ENCODE results near the gene AZU1. TPM values are rescaled to one million over a fixed set of nuclear protein-coding genes. Genes with fewer than 3 reads are reported as not detected.

Gene AZU1
- total RNA-seq, 2 donors from 2014 or later = 0.19 TPM; not detected in 1

DNA sequence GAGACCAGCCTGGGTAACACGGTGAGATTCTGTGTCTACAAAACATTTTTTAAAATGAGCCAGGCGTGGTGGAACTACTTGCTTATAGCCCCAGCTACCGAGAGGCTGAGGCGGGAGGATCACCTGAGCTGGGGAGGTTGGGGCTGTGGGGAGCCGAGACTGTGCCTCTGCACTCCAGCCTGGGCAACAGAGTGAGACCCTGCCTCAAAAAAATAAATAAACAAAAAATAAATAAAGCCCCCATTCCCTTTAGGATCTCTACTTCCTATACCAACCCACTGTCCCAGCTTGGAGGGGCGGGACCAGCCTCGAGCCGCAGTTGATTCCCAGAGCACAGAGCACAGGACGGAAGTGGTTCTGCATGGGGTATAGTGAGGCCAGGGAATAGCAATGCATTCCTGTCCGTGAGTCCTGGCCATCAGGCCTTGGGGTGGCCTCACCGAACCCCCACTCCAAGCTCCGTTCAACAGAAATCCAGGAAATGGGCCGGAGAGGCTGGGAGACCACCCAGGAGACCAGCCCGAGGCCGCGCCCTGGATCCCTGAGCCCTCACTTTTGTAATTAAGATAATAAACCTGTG is 35.2 kb upstream of the AZU1 start:
- H3K27ac Mint-ChIP-seq = no peak overlapping the region
- no peak overlapping the region for H3K4me3 Mint-ChIP-seq
- H3K9me3 Mint-ChIP-seq = no peaks in the 10 kb centered on the region
- H3K36me3 Mint-ChIP-seq (ENCODE audit: low read depth) = no peaks in the 10 kb centered on the region
- no peaks in the 10 kb centered on the region for H3K27me3 Mint-ChIP-seq
- no peak for ATAC-seq (replicated peaks)
- H3K4me1 Mint-ChIP-seq = no peaks in the 10 kb centered on the region

DNA sequence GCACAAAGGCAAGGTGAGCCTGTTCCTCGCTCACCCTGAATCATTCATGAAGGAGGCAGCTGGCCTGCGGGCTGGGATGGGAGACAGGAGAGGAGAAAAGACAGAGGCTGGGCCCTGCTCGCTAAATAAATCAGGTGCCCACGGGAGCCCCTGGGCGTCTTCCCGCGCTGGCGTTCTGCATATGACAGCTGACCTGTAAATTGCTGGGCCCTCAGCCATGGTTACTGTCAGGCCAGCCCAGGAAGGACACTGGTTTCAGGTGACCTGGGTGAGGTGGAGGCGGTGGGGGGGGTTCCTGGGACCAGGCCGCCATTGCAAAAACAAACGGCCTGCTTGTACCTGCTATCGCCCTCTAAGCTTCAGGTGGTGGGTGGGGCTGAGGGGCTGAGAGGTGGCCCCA is 33.8 kb upstream of the AZU1 start:
- peaks cover 9% of the 10 kb centered on the region for H3K36me3 Mint-ChIP-seq (ENCODE audit: low read depth)
- no peak overlapping the region for H3K4me3 Mint-ChIP-seq
- H3K27ac Mint-ChIP-seq = no peak overlapping the region
- H3K27me3 Mint-ChIP-seq = no peaks in the 10 kb centered on the region
- H3K4me1 Mint-ChIP-seq = no peaks in the 10 kb centered on the region
- ATAC-seq (replicated peaks) = no peak
- H3K9me3 Mint-ChIP-seq = no peaks in the 10 kb centered on the region

DNA sequence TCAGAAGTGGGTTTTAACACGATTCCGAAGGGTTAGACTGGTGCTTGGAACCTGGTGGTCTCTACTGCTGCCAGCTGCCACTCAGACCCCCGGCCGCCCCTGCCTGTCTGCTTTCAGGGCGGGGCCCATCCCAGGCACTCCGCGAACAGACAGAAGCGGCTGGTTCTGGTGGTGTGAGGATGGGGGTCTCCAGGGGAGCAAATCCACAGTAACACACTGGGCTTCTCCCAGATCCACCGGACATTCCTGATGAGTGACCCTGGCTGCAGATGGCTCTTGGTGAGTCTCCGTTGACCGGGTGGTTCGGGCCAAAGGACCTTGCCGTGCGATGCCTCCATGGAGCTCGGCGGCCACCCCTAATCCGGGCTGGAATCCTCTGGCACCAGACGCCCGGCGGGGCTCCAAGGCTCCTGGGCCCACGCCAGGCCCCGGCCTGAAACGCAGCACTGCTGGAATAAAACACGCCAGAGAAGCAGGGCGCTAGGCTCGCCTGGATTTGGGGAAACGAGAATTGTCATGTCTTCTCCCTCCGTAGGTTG is 32.5 kb upstream of the AZU1 start:
- Mint-ChIP-seq H3K27me3 (no peaks in the 10 kb centered on the region), H3K27ac (no peak overlapping the region), H3K4me3 (no peak overlapping the region)

DNA sequence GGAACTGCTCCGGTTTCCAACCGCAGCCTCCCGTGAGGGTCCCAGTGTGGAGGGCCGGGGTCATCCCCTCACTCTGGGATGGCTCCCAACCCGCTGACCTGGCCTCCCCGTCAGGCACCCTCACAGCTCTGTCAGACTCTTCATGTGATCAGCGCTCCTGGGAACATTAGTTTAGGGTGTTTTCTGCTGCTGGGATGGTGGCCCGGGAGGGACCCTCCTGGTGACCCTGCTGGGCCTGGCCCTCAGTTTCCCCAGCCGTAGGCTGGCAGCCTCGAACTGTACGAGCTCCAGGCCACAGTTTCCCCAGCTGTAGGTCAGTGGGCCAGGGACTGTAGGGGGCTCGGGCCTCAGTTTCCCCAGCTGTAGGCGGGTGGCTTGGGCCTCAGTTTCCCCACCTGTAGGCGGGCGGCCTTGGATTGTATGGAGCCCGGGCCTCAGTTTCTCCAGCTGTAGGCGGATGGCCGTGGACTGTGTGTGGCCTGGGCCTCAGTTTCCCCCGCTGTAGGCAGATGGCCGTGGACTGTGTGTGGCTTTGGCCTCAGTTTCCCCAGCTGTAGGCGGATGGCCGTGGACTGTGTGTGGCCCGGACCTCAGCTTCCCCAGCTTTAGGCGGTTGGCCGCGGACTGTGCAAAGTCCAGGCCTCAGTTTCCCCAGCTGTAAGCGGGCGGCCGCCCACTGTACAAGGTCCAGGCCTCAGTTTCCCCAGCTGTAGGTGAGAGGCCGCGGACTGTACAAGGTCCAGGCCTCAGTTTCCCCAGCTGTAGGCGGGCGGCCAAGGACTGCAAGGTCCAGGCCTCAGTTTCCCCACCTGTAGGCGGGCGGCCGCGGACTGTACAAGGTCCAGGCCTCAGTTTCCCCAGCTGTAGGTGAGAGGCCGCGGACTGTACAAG is 31.7 kb upstream of the AZU1 start:
- H3K9me3 Mint-ChIP-seq = no peaks in the 10 kb centered on the region
- H3K27me3 Mint-ChIP-seq = no peaks in the 10 kb centered on the region
- H3K4me1 Mint-ChIP-seq = peaks cover 14% of the 10 kb centered on the region
- no peak overlapping the region for H3K27ac Mint-ChIP-seq
- H3K36me3 Mint-ChIP-seq (ENCODE audit: low read depth) = peaks cover 30% of the 10 kb centered on the region
- no peak for ATAC-seq (replicated peaks)
- peak overlapping the region; percentile 92 for H3K4me3 Mint-ChIP-seq

More for the DNA sequence above, 32.5 kb upstream of the AZU1 start:
- ATAC-seq (replicated peaks) = no peak
- H3K9me3 Mint-ChIP-seq = no peaks in the 10 kb centered on the region
- peaks cover 22% of the 10 kb centered on the region for H3K36me3 Mint-ChIP-seq (ENCODE audit: low read depth)
- peaks cover 8% of the 10 kb centered on the region for H3K4me1 Mint-ChIP-seq

DNA sequence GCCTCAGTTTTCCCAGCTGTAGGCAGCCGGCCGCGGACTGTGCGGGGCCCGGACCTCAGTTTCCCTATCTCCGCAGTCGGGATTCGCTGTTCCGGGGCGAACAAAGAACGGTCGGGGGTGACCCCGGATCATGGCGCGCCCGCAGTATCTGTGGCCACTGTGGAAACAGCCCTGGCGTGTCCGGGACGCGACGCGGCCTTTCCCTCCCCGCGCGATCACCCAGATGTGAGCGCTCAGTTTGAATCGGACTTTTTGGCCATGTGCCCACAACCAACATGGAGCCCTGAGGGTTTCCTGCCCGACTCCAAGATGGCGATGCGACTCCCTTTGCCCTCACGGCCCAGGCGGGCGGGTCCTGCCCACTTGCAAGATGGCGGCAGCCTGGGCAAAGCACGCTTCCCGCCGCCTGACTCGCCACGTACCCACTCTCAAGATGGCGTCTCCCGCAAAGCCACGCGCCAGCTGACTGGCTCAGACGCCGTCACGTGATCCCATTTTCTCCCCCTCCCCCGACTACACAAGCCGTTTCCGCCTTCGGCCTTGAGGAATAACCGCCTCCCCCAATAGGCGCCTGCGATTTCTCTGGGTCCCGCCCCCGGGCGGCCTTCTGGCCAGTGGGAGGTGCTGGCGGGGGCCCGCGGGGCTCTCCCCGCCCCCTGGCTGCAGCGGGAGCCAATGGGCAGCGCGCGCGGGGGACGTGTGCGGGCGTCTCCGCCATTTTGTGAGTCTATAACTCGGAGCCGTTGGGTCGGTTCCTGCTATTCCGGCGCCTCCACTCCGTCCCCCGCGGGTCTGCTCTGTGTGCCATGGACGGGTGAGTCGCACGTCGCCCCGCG is 30.7 kb upstream of the AZU1 start, which contains the start of gene PTBP1:
PTBP1 (plus strand) TSS at position 761 of the 836 bp plus-strand sequence; CDS start at position 807, 46 bp downstream.
- H3K36me3 Mint-ChIP-seq (ENCODE audit: low read depth) = peaks cover 40% of the 10 kb centered on the region
- peak within 1 kb of the TSS; percentile 94 for H3K27ac Mint-ChIP-seq
- H3K9me3 Mint-ChIP-seq = no peaks in the 10 kb centered on the region
- peak; percentile 88 for ATAC-seq (replicated peaks)
- no peaks in the 10 kb centered on the region for H3K27me3 Mint-ChIP-seq
- peaks cover 14% of the 10 kb centered on the region for H3K4me1 Mint-ChIP-seq
- H3K4me3 Mint-ChIP-seq = peak within 1 kb of the TSS; percentile 93

DNA sequence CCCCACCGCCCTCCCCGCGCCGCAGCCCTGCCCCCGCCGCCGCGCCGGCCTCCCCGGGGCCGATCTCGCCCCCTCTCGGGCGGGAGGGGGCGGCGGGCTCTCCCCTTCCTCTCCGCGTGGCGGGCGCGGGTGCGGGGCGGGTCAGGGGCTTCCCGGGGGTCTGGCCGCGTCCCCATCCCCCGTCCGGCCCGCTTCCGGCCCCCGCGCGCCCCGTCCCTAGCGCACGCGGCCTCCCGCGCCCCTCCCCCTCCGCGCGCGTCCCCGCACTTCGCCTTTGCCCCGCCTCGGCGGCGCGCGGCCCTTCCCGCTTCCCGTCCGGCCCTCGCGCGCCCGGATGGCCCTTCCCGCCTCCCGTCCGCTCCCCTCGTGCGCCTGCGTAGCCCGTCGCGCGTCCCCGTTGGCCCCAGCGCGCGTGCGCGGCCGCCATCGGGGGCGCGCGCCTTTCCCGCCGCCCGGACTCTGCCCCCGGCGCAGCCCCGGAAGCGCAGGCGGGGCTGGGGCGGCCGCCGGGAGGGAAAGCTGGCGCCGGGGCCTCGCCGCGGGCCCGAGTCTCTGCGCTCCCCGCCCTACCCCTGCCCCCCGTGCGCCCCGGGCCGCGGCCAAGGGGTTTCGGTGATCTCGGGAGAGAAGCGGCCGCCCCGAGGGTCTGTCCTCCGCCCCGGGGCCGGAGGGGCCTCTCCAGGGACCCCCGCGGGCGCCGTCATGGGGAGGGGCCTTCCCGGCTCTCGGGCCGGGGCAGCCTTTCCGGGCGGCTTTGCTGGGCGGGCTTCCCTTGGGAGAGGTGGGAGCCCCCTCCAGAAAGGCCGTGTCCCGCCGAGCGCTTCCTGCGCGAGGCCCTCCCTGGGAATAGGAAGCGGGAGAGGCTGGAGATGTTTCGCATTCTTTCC is 29.9 kb upstream of the AZU1 start:
- H3K27me3 Mint-ChIP-seq = no peaks in the 10 kb centered on the region
- peak overlapping the region; percentile 92 for H3K27ac Mint-ChIP-seq
- H3K4me1 Mint-ChIP-seq = peaks cover 18% of the 10 kb centered on the region
- peak; percentile 35 for ATAC-seq (replicated peaks)
- peaks cover 48% of the 10 kb centered on the region for H3K36me3 Mint-ChIP-seq (ENCODE audit: low read depth)
- peak overlapping the region; percentile 93 for H3K4me3 Mint-ChIP-seq
- no peaks in the 10 kb centered on the region for H3K9me3 Mint-ChIP-seq

DNA sequence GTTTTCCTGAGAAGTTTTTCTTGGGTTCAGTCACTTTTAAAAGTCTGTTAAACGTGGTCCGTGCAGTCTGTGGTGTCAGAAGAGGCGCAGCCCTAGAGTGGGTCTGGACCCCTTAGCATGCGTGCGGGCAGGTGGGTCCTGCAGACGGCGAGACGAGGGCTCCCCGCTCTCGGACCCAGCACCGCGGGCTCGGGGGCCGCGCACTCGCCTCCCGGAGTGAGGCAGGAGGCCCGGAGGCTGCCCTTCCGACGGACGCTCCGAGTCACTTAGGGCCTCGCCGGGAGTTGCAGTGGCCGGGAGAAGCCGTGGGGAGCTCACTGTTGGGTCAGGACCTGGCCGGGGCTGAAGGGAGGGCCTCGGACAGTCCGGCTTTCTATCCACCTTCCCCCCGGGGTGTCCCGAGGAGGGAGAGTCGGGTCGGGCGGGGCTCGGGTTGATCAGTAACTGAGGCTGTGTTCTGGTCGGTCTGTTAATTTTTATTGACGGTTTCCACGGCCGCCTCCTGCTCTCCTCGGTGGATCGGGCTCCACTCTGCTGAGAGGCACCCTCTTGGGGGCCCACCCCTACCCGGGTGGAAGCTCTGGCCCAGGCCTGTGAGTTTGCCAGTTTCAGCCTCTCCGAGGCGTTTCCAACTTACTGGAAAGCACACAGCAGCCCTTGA is 29.1 kb upstream of the AZU1 start:
- H3K4me1 Mint-ChIP-seq = peaks cover 19% of the 10 kb centered on the region
- H3K27ac Mint-ChIP-seq = peak overlapping the region; percentile 92
- no peak for ATAC-seq (replicated peaks)
- H3K4me3 Mint-ChIP-seq = peak overlapping the region; percentile 93
- peaks cover 56% of the 10 kb centered on the region for H3K36me3 Mint-ChIP-seq (ENCODE audit: low read depth)
- H3K9me3 Mint-ChIP-seq = no peaks in the 10 kb centered on the region
- H3K27me3 Mint-ChIP-seq = no peaks in the 10 kb centered on the region

DNA sequence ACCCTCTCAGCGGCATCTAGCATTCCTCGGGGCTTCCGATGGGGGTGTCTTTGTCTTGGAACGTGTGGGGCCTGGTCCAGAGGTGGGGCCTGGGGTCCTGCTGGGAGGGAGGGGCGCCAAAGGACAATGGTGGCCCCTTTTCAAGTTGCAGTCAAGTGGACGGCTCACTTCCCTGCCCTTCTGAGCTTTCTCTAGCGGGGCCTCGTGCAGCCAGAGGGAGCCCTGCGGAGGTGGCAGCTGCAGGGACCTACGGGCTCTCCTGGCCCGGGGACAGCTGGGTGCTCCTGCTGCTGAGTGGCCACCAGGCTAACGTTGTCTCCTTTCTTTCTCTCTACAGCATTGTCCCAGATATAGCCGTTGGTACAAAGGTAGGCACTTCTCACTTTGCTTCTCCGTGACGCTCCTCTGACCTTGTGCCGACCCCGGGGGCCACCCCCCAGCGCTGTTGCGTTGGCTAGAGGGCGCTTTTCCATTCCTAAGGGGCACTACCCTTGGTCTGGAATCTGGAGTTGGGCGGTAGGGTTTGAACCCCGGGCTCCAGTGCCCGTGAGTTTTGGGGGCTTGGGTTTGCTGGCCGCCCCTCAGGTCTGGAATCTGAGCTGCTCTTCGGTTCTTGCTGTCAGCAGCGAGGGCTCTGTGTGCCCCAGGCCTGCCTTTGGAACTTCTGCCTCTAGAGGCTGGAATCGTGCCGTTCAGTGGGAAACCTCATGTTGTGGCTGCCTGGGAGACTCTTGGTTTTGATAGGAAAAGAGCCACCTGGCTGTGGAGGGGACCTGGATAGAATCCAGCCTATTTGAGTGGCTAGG is 28.4 kb upstream of the AZU1 start:
- H3K27me3 Mint-ChIP-seq = no peaks in the 10 kb centered on the region
- no peak for ATAC-seq (replicated peaks)
- H3K36me3 Mint-ChIP-seq (ENCODE audit: low read depth) = peaks cover 63% of the 10 kb centered on the region

DNA sequence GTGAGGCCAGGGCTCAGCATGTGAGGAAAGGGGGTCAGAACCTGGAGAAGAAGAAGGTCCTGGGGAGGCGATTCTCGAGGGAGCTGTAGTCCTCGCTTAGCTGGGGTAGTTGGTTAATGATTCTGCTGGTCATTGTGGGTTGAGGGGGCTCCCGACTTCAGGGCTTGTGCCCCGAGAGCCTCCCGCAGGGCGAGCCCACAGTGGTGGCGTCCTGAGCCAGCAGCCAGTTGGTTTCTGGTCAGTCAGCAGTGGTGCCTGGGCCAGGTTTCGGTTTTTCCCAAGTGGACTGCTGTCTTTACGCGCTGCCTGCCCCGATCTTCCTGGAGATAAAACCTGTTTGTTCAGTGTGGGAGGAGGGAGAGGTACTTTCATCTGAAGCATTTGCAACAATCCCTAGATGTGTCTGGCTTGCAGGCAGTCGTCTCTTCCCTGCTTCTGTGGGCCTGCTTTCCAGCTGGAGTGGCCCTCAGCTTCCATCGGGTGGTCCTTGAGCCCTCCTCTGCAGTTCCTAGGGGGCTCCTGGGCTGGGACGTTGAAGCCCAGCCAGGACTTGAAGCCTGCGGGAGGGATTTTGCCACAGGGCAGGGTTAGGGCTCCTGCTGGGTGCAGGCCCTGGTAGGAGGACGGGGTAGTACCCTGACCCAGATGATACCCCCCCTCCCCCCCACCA is 27.1 kb upstream of the AZU1 start:
- H3K9me3 Mint-ChIP-seq = no peaks in the 10 kb centered on the region
- H3K36me3 Mint-ChIP-seq (ENCODE audit: low read depth) = peaks cover 72% of the 10 kb centered on the region
- H3K4me3 Mint-ChIP-seq = peak overlapping the region; percentile 93
- peak overlapping the region; percentile 92 for H3K27ac Mint-ChIP-seq
- no peak for ATAC-seq (replicated peaks)
- peaks cover 19% of the 10 kb centered on the region for H3K4me1 Mint-ChIP-seq
- H3K27me3 Mint-ChIP-seq = no peaks in the 10 kb centered on the region

More for the DNA sequence above, 28.4 kb upstream of the AZU1 start:
- Mint-ChIP-seq H3K9me3 (no peaks in the 10 kb centered on the region), H3K4me3 (peak overlapping the region; percentile 93), H3K4me1 (peaks cover 19% of the 10 kb centered on the region), H3K27ac (peak overlapping the region; percentile 92)

DNA sequence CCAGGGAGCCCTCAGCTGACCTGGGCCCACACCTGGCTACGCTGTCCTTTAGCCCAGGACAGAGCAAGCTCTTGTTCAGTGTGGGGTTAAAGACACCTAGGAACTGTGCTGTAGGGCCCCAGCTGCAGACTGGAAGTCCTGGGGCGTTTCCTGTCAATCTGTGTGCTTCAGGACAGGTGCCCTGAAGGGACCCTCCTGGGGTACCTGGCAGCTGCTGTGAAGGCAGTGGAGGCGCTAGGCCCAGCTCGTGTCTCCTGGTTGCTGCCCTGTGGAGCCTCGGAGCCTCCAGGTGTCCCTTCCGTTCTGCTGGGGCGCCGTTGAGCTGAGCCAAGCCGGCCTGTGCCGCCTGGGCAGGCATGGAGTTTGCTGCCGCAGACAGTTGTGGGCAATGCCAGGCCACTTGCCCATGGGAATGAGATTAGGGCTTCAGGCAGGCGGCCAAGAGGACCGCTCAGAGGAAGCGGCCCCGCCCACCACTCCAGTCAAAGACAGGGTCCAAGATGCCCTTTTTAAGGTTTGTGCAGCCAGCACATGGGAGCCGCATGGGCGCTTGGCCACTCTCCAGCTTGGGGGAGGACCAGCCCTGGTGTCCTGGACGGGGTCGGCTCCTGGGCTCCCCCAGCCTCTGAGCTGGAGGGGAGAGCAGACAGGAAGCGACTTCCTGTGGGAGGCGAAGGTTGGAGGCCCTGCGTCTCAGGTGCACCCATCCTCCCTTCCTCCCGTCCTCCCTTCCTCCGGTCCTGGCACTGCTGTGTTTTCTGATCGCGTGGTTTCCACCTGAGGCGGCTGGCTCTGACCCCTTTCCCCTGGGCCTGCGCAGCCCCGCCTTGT is 26.4 kb upstream of the AZU1 start:
- Mint-ChIP-seq H3K27ac (peak overlapping the region; percentile 73), H3K4me3 (peak overlapping the region; percentile 93), H3K4me1 (peaks cover 19% of the 10 kb centered on the region), H3K36me3 (ENCODE audit: low read depth) (peaks cover 75% of the 10 kb centered on the region), H3K9me3 (no peaks in the 10 kb centered on the region), H3K27me3 (no peaks in the 10 kb centered on the region)
- no peak for ATAC-seq (replicated peaks)

DNA sequence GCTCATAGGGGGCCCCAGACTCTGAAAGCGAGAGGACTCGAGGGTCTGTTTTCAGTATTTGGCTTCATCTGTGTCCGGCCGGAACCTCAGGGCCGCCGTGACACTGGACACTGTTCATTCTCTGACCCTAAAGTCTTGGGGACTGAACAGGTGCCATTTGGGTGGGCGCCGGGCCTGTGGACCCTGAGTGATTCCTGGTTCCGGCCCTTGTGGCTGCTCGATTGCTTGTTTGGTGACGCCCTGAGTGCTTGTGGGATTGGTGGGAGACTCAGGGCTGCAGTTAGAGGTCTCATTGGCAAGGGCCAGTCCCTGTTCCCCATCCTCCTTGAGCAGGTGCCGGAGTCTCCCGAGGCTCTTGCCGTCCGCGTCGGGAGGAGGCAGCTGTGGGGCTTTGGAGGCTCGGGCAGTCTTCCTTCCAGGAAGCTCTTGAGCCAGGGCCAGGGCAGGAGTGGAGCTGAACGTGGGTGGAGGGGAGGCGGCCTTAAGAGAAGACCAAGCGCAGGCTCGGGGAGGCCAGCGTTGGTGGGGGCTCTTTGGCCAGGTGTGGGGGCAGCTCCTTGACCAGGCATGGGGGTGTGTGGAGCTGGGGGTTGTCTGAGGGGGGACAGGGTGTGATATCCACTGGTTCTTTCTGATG is 25.7 kb upstream of the AZU1 start:
- Mint-ChIP-seq H3K27ac (peak overlapping the region; percentile 73), H3K9me3 (no peaks in the 10 kb centered on the region), H3K4me3 (peak overlapping the region; percentile 93), H3K36me3 (ENCODE audit: low read depth) (peaks cover 82% of the 10 kb centered on the region), H3K27me3 (no peaks in the 10 kb centered on the region), H3K4me1 (peaks cover 19% of the 10 kb centered on the region)
- ATAC-seq (replicated peaks) = no peak
